ENCODE data around the gene JAG1. TPM values are rescaled to one million over a fixed set of nuclear protein-coding genes. Genes with fewer than 3 reads are reported as not detected.

JAG1 gene
- total and polyA plus RNA-seq, 8 donors = 31.2 to 70.8 (median 57.8) TPM

GRCh38 chr20:10634211-10634610, 39.6 kb downstream of the JAG1 start:
- Histone ChIP-seq H3K4me3 (no peak overlapping the region), H3K36me3 (peaks cover 0 to 19% of the 10 kb centered on the region in 2 donors), H3K27ac (no peak overlapping the region), H3K4me1 (peaks cover 9 to 14% of the 10 kb centered on the region in 2 donors), H3K9me3 (no peaks in the 10 kb centered on the region), H3K27me3 (no peaks in the 10 kb centered on the region)
- DNase-seq (no peak), ATAC-seq (no peak)
- intact Hi-C loops (cut with DNase I) = no loop called here
- TF ChIP-seq CTCF (IDR thresholded peaks at IDR 0.05) = no peak

- intact Hi-C loops (cut with DNase I) = no loop called here
Measured at GRCh38 chr20:10633718-10634117, 40.1 kb downstream of the JAG1 start.

GRCh38 chr20:10632721-10633509, 40.9 kb downstream of the JAG1 start:
- peaks cover 9% of the 10 kb centered on the region in 2 donors for H3K4me1 ChIP-seq
- H3K27ac ChIP-seq = no peak overlapping the region
- DNase-seq (no peak), ATAC-seq (no peak)
- no peaks in the 10 kb centered on the region for H3K27me3 ChIP-seq
- no peaks in the 10 kb centered on the region for H3K9me3 ChIP-seq
- H3K4me3 ChIP-seq = no peak overlapping the region
- intact Hi-C loops (cut with DNase I) = no loop called here
- no peak for TF ChIP-seq CTCF (IDR thresholded peaks at IDR 0.05)
- peaks cover 0 to 7% of the 10 kb centered on the region in 2 donors for H3K36me3 ChIP-seq

More at GRCh38 chr20:10633718-10634117, 40.1 kb downstream of the JAG1 start:
- Histone ChIP-seq H3K27ac (no peak overlapping the region), H3K27me3 (no peaks in the 10 kb centered on the region), H3K36me3 (peaks cover 0 to 14% of the 10 kb centered on the region in 2 donors), H3K4me3 (no peak overlapping the region), H3K4me1 (peaks cover 9 to 14% of the 10 kb centered on the region in 2 donors), H3K9me3 (no peaks in the 10 kb centered on the region)
- no peak for ATAC-seq
- no peak for DNase-seq
- no peak for TF ChIP-seq CTCF (IDR thresholded peaks at IDR 0.05)

DNA sequence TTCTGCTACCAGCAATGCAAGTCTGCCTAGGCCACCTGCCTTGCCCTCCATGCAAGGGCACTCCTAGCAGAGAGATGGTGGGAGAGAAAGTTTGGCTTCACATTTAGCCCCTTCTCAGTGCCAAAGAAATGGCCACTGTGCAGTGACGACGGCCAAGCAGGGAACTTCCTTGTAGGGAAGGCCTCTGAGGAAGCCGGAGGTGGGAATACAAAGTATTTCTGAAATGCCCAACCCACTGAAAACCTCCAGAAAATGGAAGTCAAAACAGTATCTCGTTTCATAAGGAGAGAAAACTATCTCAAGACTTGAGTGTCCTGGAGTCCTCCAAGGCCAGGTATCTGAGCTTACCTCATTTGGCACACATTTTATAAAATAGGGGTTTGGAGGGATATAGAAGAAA, 42.7 kb downstream of the JAG1 start:
- Histone ChIP-seq H3K9me3 (no peaks in the 10 kb centered on the region), H3K4me1 (peaks cover 0 to 3% of the 10 kb centered on the region in 2 donors), H3K4me3 (no peak overlapping the region), H3K27ac (no peak overlapping the region), H3K36me3 (no peaks in the 10 kb centered on the region), H3K27me3 (no peaks in the 10 kb centered on the region)
- no peak for TF ChIP-seq CTCF (IDR thresholded peaks at IDR 0.05)
- no peak for ATAC-seq
- intact Hi-C loops (cut with DNase I) = no loop called here
- no peak for DNase-seq

GRCh38 chr20:10629946-10630650, 43.7 kb downstream of the JAG1 start:
- Histone ChIP-seq H3K36me3 (no peaks in the 10 kb centered on the region), H3K4me3 (no peak overlapping the region), H3K4me1 (no peaks in the 10 kb centered on the region), H3K27me3 (no peaks in the 10 kb centered on the region), H3K9me3 (no peaks in the 10 kb centered on the region), H3K27ac (no peak overlapping the region)
- ATAC-seq (no peak), DNase-seq (no peak)
- no peak for TF ChIP-seq CTCF (IDR thresholded peaks at IDR 0.05)
- intact Hi-C loops (cut with DNase I) = no loop called here
